Fibroblast of the aortic adventitia (primary cell): ENCODE data around the gene KCNJ4. TPM values are rescaled to one million over a fixed set of nuclear protein-coding genes. Genes with fewer than 3 reads are reported as not detected.

Source experiments
- DNase-seq: peaks from one replicate; pipeline ENCODE4 v3.0.0-alpha.2; 2010; ENCODE audit warnings: low read depth
- H3K4me3 ChIP-seq: 2 replicates; pipeline ENCODE4 v1.5.1; 2011; ENCODE audit warnings: low read depth, mild to moderate bottlenecking, control low read depth, low read length, moderate library complexity
- CTCF ChIP-seq: IDR thresholded peaks from 2 replicates; pipeline ENCODE4 v1.5.1; 2011; ENCODE audit warnings: mild to moderate bottlenecking, low read length, control low read depth, inconsistent platforms; ENCODE audit not compliant: insufficient read depth
- total RNA-seq: library from RNA; depleted of rRNA; stranded (reverse); fragments of >200 nt; gene quantifications from 2 replicates; pipeline ENCODE4 v1.2.3, GENCODE V29; 2012; ENCODE audit warnings: low replicate concordance

Gene KCNJ4
- total RNA-seq, 1 donor = not detected

GRCh38 chr22:38485783-38486182, 30.8 kb upstream of the KCNJ4 start:
- no peak for DNase-seq
- no peak overlapping the region for H3K4me3 ChIP-seq
- TF ChIP-seq CTCF = no peak

- TF ChIP-seq CTCF = no peak
- no peak overlapping the region for H3K4me3 ChIP-seq
- no peak for DNase-seq
Observed at GRCh38 chr22:38484244-38484643, 29.2 kb upstream of the KCNJ4 start.

- DNase-seq = no peak
- TF ChIP-seq CTCF = no peak
- no peak overlapping the region for H3K4me3 ChIP-seq
Observed at GRCh38 chr22:38482662-38483308, 27.8 kb upstream of the KCNJ4 start.

GRCh38 chr22:38481871-38482332, 26.9 kb upstream of the KCNJ4 start:
- TF ChIP-seq CTCF = no peak
- H3K4me3 ChIP-seq = no peak overlapping the region
- no peak for DNase-seq

GRCh38 chr22:38481162-38481870, 26.3 kb upstream of the KCNJ4 start:
- no peak for DNase-seq
- TF ChIP-seq CTCF = no peak

GRCh38 chr22:38479096-38479837, 24.3 kb upstream of the KCNJ4 start:
- H3K4me3 ChIP-seq = no peak overlapping the region
- TF ChIP-seq CTCF = no peak
- no peak for DNase-seq

More at GRCh38 chr22:38481162-38481870, 26.3 kb upstream of the KCNJ4 start:
- H3K4me3 ChIP-seq = no peak overlapping the region
